Fibroblast of mammary gland (primary cell): ENCODE data around the gene NRP2.

Experiments
- DNase-seq: peaks from one replicate; pipeline ENCODE4 v3.0.0-alpha.2; 2010; ENCODE audit warnings: low read depth
- H3K4me3 ChIP-seq: 2 replicates; pipeline ENCODE4 v1.5.1; 2011; ENCODE audit warnings: low read depth, mild to moderate bottlenecking, low read length, moderate library complexity; ENCODE audit not compliant: control insufficient read depth
- TF ChIP-seq, protein P1 (sequence below): conservative IDR thresholded peaks from 2 replicates; pipeline ENCODE4 v1.5.1; 2011; ENCODE audit warnings: low read depth, low read length, inconsistent platforms; ENCODE audit not compliant: control insufficient read depth, insufficient read depth

NRP2 gene

DNA sequence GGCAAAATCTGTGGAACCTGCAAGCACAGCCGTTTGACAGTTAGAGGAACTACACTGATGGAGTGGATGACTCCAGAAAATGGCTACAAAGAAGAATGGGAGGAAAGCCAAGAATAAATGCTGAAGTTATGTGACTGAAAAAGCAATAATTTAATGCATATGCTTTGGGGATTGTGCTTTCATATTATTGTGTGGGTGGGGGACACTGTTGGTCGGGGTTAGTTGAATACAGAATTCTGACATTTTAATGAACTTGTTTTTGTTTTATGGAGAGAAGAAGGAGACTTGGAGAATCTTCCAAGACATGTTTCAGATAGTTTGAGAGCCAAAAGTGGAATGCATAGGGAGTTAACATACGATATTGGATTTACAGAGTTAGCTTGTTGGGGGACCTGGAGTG, 68.5 kb downstream of the NRP2 start:
- H3K4me3 ChIP-seq = no peak overlapping the region
- TF ChIP-seq, protein P1, sequence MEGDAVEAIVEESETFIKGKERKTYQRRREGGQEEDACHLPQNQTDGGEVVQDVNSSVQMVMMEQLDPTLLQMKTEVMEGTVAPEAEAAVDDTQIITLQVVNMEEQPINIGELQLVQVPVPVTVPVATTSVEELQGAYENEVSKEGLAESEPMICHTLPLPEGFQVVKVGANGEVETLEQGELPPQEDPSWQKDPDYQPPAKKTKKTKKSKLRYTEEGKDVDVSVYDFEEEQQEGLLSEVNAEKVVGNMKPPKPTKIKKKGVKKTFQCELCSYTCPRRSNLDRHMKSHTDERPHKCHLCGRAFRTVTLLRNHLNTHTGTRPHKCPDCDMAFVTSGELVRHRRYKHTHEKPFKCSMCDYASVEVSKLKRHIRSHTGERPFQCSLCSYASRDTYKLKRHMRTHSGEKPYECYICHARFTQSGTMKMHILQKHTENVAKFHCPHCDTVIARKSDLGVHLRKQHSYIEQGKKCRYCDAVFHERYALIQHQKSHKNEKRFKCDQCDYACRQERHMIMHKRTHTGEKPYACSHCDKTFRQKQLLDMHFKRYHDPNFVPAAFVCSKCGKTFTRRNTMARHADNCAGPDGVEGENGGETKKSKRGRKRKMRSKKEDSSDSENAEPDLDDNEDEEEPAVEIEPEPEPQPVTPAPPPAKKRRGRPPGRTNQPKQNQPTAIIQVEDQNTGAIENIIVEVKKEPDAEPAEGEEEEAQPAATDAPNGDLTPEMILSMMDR = no peak
- DNase-seq = no peak

- H3K4me3 ChIP-seq = no peak overlapping the region
- DNase-seq = no peak
- TF ChIP-seq, protein P1 = no peak
These were observed 69.3 kb downstream of the NRP2 start for GRCh38 chr2:205751569-205752031.

DNA sequence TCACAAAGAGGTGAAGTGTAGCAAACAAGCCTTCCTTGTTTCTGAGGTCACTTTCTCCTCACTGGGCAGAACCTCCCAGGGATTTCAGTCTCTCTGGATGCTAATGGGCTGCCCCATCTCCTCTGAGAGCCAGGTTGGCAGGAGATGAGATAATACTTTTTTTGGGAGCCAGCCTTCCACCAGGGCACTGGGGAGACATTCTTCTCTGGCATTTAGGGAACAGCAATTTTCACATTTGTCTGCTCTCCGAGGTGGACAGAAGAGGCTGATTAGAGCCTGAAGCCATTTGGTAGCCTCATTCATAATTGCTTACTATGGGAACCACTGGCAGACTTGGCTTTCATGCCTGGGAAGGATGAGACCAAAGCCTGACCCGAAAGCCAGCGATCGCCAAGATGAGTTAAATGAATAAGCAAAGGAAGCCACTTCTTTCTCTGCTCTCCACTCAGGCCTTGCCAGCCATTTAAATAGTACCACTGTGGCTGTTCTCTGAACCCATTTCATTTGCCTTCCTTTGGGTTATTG, 70.1 kb downstream of the NRP2 start:
- H3K4me3 ChIP-seq = no peak overlapping the region
- TF ChIP-seq, protein P1 = no peak
- no peak for DNase-seq

- TF ChIP-seq, protein P1 = no peak
- DNase-seq = no peak
- H3K4me3 ChIP-seq = no peak overlapping the region
These were observed 70.6 kb downstream of the NRP2 start for GRCh38 chr2:205752924-205753323.

DNA sequence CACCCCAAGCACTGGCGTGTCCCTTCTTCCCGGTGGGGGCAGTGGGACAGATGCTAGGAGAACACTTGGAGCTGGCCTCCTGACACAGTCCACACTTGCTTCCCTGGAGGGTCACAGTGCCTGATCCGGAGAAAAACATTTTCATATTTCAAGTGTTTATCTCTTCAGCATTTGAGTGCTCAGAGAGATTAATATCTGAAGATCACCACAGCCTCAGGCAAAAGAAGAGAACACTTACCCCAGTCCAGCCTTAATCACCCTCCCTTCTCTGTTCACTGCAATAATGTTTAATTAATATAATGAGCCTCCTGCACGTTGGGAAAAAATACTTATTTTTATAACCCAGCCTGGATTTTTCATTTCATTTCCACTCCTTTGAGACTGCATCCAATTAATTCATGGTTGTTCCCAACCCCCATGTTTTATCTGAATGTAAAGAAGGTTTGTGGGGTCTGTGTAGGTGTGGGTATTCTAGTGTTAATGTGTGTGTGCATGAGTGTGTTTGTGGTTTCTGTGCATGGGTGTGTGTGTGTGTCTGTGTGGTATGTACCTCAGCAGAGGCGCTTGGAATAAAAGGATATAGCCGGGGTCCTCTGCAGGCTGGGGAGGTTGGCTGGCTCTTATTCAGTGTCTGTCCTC, 72.1 kb downstream of the NRP2 start:
- no peak overlapping the region for H3K4me3 ChIP-seq
- no peak for DNase-seq

DNA sequence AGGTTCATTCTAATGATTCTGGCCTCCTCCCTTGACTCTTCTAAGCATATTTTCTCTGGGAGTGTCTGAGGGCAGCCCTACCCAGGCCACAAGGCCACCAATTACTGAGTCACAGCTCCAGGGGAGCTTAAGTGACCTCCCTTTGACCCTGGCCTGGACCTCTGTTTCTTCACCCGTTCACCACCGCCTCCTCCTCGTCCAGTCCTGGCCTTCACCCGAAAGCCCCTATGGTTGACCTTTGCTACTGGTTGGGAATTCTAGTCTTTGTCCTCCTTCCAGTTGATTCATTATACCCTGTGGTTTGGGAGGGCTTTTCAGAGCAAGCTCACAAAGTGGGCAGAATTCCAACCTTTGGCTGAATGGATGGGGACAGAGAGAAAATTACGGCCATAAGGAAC, 72.6 kb downstream of the NRP2 start:
- TF ChIP-seq, protein P1 = no peak
- DNase-seq = peak; percentile 72

More for the DNA sequence above, 72.1 kb downstream of the NRP2 start:
- TF ChIP-seq, protein P1 = no peak

DNA sequence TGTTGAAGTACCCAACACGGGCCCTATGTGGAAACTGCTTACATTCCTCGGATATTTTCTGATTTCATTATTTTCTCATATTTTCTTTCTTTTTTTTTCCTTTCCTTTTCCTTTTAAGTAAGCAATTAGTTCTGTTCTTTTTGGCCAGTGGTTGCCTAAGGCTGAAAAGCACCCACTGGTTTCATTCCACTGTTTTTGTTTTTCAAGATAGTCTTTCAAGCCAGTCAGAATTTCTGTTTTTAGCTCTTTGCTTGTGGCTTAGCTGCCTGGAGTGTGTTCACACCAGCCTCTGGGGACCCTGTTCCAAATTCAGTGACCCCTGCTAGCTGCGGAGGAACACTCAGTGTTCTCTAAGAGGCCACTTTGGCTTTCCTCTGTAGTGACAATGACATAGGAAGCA, 73.6 kb downstream of the NRP2 start:
- TF ChIP-seq, protein P1 = no peak
- H3K4me3 ChIP-seq = no peak overlapping the region
- DNase-seq = no peak

More for the DNA sequence above, 72.6 kb downstream of the NRP2 start:
- no peak overlapping the region for H3K4me3 ChIP-seq
